ENCODE measurements around the gene MPPED1.

Gene MPPED1

GRCh38 chr22:43397766-43398165 is 14.0 kb upstream of the MPPED1 start:
- DNase-seq (no peak), ATAC-seq (replicated peaks) (no peak)
- no peaks in the 10 kb centered on the region for H3K36me3 Mint-ChIP-seq
- H3K27me3 Mint-ChIP-seq, result peaks cover 18 to 52% of the 10 kb centered on the region in 2 donors
- no peak overlapping the region for H3K4me3 Mint-ChIP-seq
- H3K27ac Mint-ChIP-seq, result no peak overlapping the region
- H3K4me1 Mint-ChIP-seq, result no peaks in the 10 kb centered on the region
- peaks cover 0 to 6% of the 10 kb centered on the region in 2 donors for H3K9me3 Mint-ChIP-seq

- ATAC-seq (replicated peaks) (no peak), DNase-seq (no peak)
- Mint-ChIP-seq H3K9me3 (peaks cover 0 to 6% of the 10 kb centered on the region in 2 donors), H3K4me1 (no peaks in the 10 kb centered on the region), H3K36me3 (no peaks in the 10 kb centered on the region), H3K4me3 (no peak overlapping the region), H3K27me3 (peaks cover 18 to 51% of the 10 kb centered on the region in 2 donors), H3K27ac (no peak overlapping the region)
These were observed 13.6 kb upstream of the MPPED1 start for GRCh38 chr22:43398246-43398645.

- no peak for ATAC-seq (replicated peaks)
- H3K9me3 Mint-ChIP-seq, result peaks cover 0 to 2% of the 10 kb centered on the region in 2 donors
- DNase-seq, result no peak
- no peaks in the 10 kb centered on the region for H3K4me1 Mint-ChIP-seq
- H3K27ac Mint-ChIP-seq, result no peak overlapping the region
- H3K36me3 Mint-ChIP-seq, result no peaks in the 10 kb centered on the region
- H3K4me3 Mint-ChIP-seq, result no peak overlapping the region
- H3K27me3 Mint-ChIP-seq, result peaks cover 23 to 50% of the 10 kb centered on the region in 2 donors
These were observed 12.9 kb upstream of the MPPED1 start for GRCh38 chr22:43398910-43399309.

- H3K4me3 Mint-ChIP-seq, result no peak overlapping the region
- no peaks in the 10 kb centered on the region for H3K36me3 Mint-ChIP-seq
- DNase-seq (no peak), ATAC-seq (replicated peaks) (no peak)
- H3K27me3 Mint-ChIP-seq, result peaks cover 27 to 54% of the 10 kb centered on the region in 2 donors
- no peak overlapping the region for H3K27ac Mint-ChIP-seq
- no peaks in the 10 kb centered on the region for H3K4me1 Mint-ChIP-seq
- peaks cover 0 to 2% of the 10 kb centered on the region in 2 donors for H3K9me3 Mint-ChIP-seq
These were observed 12.4 kb upstream of the MPPED1 start for GRCh38 chr22:43399338-43399979.

GRCh38 chr22:43399980-43400358 is 11.8 kb upstream of the MPPED1 start:
- H3K27me3 Mint-ChIP-seq, result peaks cover 29 to 59% of the 10 kb centered on the region in 2 donors
- peaks cover 0 to 2% of the 10 kb centered on the region in 2 donors for H3K9me3 Mint-ChIP-seq
- no peaks in the 10 kb centered on the region for H3K4me1 Mint-ChIP-seq
- H3K4me3 Mint-ChIP-seq, result no peak overlapping the region
- H3K36me3 Mint-ChIP-seq, result no peaks in the 10 kb centered on the region
- DNase-seq (no peak), ATAC-seq (replicated peaks) (no peak)
- H3K27ac Mint-ChIP-seq, result no peak overlapping the region

GRCh38 chr22:43400449-43400848 is 11.4 kb upstream of the MPPED1 start:
- no peak for DNase-seq
- H3K36me3 Mint-ChIP-seq, result no peaks in the 10 kb centered on the region
- peaks cover 29 to 60% of the 10 kb centered on the region in 2 donors for H3K27me3 Mint-ChIP-seq
- H3K4me3 Mint-ChIP-seq, result no peak overlapping the region
- ATAC-seq (replicated peaks), result no peak
- H3K4me1 Mint-ChIP-seq, result no peaks in the 10 kb centered on the region
- H3K27ac Mint-ChIP-seq, result no peak overlapping the region
- H3K9me3 Mint-ChIP-seq, result peaks cover 0 to 2% of the 10 kb centered on the region in 2 donors

GRCh38 chr22:43401233-43401632 is 10.6 kb upstream of the MPPED1 start:
- Mint-ChIP-seq H3K36me3 (no peaks in the 10 kb centered on the region), H3K27ac (no peak overlapping the region), H3K4me3 (no peak overlapping the region), H3K27me3 (peaks cover 32 to 61% of the 10 kb centered on the region in 2 donors), H3K4me1 (no peaks in the 10 kb centered on the region), H3K9me3 (peaks cover 0 to 2% of the 10 kb centered on the region in 2 donors)
- no peak for DNase-seq
- no peak for ATAC-seq (replicated peaks)

GRCh38 chr22:43401661-43402060 is 10.2 kb upstream of the MPPED1 start:
- H3K27ac Mint-ChIP-seq, result no peak overlapping the region
- no peaks in the 10 kb centered on the region for H3K4me1 Mint-ChIP-seq
- ATAC-seq (replicated peaks), result no peak
- no peak overlapping the region for H3K4me3 Mint-ChIP-seq
- peaks cover 35 to 61% of the 10 kb centered on the region in 2 donors for H3K27me3 Mint-ChIP-seq
- peaks cover 0 to 2% of the 10 kb centered on the region in 2 donors for H3K9me3 Mint-ChIP-seq
- no peaks in the 10 kb centered on the region for H3K36me3 Mint-ChIP-seq
- DNase-seq, result no peak

- no peaks in the 10 kb centered on the region for H3K4me1 Mint-ChIP-seq
- H3K27ac Mint-ChIP-seq, result no peak overlapping the region
- DNase-seq (no peak), ATAC-seq (replicated peaks) (no peak)
- H3K36me3 Mint-ChIP-seq, result no peaks in the 10 kb centered on the region
- no peak overlapping the region for H3K4me3 Mint-ChIP-seq
- H3K9me3 Mint-ChIP-seq, result peaks cover 0 to 2% of the 10 kb centered on the region in 2 donors
- H3K27me3 Mint-ChIP-seq, result peaks cover 34 to 56% of the 10 kb centered on the region in 2 donors
These were observed 9.7 kb upstream of the MPPED1 start for GRCh38 chr22:43402128-43402527.

GRCh38 chr22:43404673-43405385 is 7.0 kb upstream of the MPPED1 start:
- no peak for DNase-seq
- no peak overlapping the region for H3K4me3 Mint-ChIP-seq
- ATAC-seq (replicated peaks), result no peak
- no peak overlapping the region for H3K27ac Mint-ChIP-seq
- H3K27me3 Mint-ChIP-seq, result peaks cover 23 to 48% of the 10 kb centered on the region in 2 donors
- H3K36me3 Mint-ChIP-seq, result no peaks in the 10 kb centered on the region
- peaks cover 0 to 2% of the 10 kb centered on the region in 2 donors for H3K9me3 Mint-ChIP-seq
- no peaks in the 10 kb centered on the region for H3K4me1 Mint-ChIP-seq

GRCh38 chr22:43406186-43406790 is 5.5 kb upstream of the MPPED1 start:
- DNase-seq (no peak), ATAC-seq (replicated peaks) (no peak)
- Mint-ChIP-seq H3K9me3 (peaks cover 0 to 1% of the 10 kb centered on the region in 2 donors), H3K27ac (no peak overlapping the region), H3K36me3 (no peaks in the 10 kb centered on the region), H3K4me3 (no peak overlapping the region), H3K27me3 (peaks cover 36 to 54% of the 10 kb centered on the region in 2 donors), H3K4me1 (no peaks in the 10 kb centered on the region)

- Mint-ChIP-seq H3K4me3 (no peak overlapping the region), H3K9me3 (no peaks in the 10 kb centered on the region), H3K36me3 (no peaks in the 10 kb centered on the region), H3K27ac (no peak overlapping the region), H3K4me1 (no peaks in the 10 kb centered on the region), H3K27me3 (peaks cover 38 to 55% of the 10 kb centered on the region in 2 donors)
- DNase-seq (no peak), ATAC-seq (replicated peaks) (no peak)
These were observed 4.2 kb upstream of the MPPED1 start for GRCh38 chr22:43407591-43407990.

GRCh38 chr22:43408009-43408408 is 3.8 kb upstream of the MPPED1 start:
- no peak overlapping the region for H3K27ac Mint-ChIP-seq
- no peaks in the 10 kb centered on the region for H3K36me3 Mint-ChIP-seq
- peaks cover 42 to 59% of the 10 kb centered on the region in 2 donors for H3K27me3 Mint-ChIP-seq
- ATAC-seq (replicated peaks), result no peak
- H3K9me3 Mint-ChIP-seq, result no peaks in the 10 kb centered on the region
- no peaks in the 10 kb centered on the region for H3K4me1 Mint-ChIP-seq
- no peak overlapping the region for H3K4me3 Mint-ChIP-seq
- DNase-seq, result no peak

- Mint-ChIP-seq H3K27ac (no peak overlapping the region), H3K9me3 (no peaks in the 10 kb centered on the region), H3K27me3 (peaks cover 48 to 63% of the 10 kb centered on the region in 2 donors), H3K4me1 (no peaks in the 10 kb centered on the region), H3K4me3 (no peak overlapping the region), H3K36me3 (no peaks in the 10 kb centered on the region)
- ATAC-seq (replicated peaks) (no peak), DNase-seq (no peak)
These were observed 2.8 kb upstream of the MPPED1 start for GRCh38 chr22:43409046-43409445.

- peaks cover 49 to 63% of the 10 kb centered on the region in 2 donors for H3K27me3 Mint-ChIP-seq
- H3K9me3 Mint-ChIP-seq, result no peaks in the 10 kb centered on the region
- H3K27ac Mint-ChIP-seq, result no peak overlapping the region
- H3K4me1 Mint-ChIP-seq, result no peaks in the 10 kb centered on the region
- no peak for ATAC-seq (replicated peaks)
- no peak overlapping the region for H3K4me3 Mint-ChIP-seq
- H3K36me3 Mint-ChIP-seq, result no peaks in the 10 kb centered on the region
- no peak for DNase-seq
These were observed 2.0 kb upstream of the MPPED1 start for GRCh38 chr22:43409800-43410199.

Measured in stimulated activated naive B cell treated with anti-CD40 and anti-IgM and Interleukin-4, amounts not matched to agents 10 μg/mL and 1 μg/mL and 100 μg/mL, for 72 hours (primary cell).